Midbrain (tissue), 1 donor: ENCODE data around the gene CIROP.
A peak's percentile ranks its signal among the peaks of the same experiment; 100 is the strongest.

Experiments
- DNase-seq: peaks from one replicate; lab custom pipeline; 2025; lab: John Stamatoyannopoulos, UW

The CIROP gene

GRCh38 chr14:23104591-23105347, at the start of gene CIROP:
TSS of gene CIROP (minus strand) at chr14:23104989. CDS start at chr14:23104920, 69 bp downstream.
- DNase-seq: no peak

DNA sequence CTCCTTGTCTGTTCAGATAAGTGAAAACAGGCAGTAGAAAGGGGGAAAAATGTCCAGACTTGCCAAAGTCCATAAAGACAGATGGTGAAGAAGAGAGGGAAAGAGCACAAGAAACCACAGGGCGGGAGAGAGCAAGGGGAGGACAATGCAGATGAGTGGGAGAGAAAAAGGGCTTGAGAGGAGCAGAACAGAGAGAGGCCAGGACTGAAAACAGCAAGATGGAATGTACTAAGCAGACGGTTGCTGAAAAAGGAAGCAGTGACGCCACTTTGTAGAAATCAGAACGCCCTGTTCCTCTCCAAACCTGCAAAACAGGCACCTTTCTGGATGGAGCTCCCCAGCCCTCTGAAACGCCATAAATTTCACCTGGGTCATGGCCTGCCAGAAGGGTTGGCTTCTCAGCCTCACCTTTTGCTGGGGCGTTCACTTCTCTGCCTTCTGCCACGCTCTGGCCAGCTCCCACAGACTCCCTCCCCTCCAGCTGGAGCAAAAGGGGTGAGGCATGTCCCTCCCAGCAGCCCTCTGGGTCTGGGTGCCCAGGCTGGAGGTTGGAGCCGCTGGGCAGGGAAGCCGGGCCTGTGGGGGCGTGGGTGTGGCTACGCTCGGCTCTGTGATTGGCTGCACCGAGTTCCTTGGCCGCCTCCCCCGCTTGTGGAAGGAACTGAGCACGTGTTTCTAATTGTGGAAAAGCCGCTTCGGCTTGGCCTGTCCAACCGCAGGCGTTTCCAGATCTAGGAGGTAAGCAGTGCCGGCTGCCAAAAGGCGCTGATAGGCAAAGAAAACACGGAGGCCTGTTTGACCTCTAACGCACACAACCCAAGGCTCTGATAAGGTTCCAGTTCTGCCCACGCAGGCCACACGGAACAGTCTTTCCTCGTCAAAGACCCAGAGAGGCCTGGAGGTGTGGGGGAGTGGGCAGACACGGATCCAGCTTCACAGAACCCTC, 49.3 kb upstream of the CIROP start:
- peak; percentile 56 for DNase-seq

GRCh38 chr14:23151342-23151741, 46.6 kb upstream of the CIROP start:
- DNase-seq: no peak

DNA sequence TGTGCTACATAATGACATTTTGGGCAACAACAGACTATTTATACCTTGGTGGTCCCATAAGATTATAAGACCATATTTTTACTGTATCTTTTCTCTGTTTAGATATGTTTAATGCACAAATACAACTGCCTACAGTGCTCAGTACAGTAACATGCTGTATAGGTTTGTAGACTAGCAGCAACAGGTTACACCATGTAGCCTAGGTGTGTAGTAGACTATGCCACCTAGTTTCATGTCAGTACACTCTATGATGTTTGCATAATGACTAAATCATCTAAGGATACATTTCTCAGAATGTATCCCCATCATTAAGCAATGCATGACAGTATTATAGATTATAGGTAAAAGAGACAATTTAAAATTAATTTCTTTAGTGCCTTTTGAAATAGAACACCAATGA, 45.0 kb upstream of the CIROP start:
- no peak for DNase-seq

DNA sequence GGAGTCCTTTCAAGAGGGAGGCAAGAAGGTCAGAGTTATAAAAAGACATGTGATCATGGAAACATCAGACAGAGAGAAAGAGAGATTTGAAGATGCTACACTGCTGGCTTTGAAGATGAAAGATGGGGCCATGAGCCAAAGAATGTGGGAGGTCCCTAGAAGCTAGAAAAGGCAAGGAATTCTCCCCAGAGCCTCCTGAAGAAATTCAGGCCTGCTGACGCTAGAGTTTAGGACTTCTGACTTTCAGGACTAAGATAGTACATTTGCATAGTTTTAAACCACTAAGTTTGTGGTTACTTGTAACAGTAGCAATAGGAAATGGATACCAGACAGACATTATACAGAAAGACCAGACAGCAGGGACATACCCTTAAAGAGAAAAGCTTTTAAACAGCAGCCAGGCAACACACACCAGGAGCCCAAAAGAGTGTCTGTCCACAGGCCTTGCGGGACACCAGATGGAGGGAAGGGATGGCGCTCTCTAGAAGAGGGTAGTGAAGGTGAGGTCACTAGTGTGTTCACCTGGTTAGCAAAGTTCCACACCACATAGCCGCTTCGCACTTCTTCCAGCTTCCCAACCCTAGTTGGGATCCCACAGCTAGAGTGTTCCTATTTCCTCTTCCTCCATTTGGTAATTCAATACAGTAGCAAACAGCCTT, 43.9 kb upstream of the CIROP start:
- DNase-seq: no peak

DNA sequence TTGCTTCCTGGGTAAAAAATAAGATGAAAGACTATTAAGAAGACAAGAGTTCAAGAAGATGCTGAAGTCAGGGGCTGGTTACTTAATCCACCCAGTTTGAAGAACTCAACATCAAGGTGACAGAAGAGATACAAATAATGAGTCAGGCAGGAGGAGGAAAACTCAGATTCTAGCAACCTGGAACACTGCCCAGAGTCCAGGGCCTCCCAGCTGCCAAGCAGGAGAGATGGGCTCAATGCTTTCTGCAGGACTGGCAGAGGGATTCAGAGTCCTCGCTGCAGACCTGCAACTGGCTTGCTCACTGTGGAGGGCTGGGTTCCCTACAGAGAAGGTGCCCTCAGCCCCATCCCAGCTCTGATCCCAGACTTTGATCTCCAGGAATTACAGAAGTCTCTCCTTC, 42.9 kb upstream of the CIROP start:
- DNase-seq: no peak

- DNase-seq: no peak
Measured at GRCh38 chr14:23146980-23147379, 42.2 kb upstream of the CIROP start.

DNA sequence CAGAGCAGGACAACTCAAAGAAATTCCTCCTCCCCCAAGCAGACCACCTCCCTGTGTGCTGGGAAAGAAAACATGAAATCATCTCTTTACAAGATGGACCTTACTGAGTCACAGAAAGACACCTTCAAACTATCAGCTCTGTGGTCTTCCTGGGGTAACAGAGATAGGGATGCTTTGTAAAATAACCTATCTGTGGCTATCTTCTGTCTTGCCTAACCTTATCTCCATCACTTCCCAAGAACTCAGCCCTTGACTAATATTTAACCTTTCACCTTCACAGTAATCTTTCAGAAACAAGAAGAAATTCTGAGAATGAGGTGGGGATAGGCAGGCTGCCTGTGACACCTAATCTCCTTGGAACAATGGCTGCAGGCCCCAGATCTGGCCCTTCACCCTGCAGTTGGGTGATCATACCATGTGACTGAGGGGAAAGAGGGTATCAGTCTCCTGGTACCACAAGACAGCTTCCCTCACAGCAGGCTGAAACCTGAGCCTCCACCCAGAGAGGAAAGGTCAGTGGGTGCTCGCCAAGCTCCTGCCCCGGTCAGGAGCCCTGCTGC, 41.6 kb upstream of the CIROP start:
- no peak for DNase-seq

DNA sequence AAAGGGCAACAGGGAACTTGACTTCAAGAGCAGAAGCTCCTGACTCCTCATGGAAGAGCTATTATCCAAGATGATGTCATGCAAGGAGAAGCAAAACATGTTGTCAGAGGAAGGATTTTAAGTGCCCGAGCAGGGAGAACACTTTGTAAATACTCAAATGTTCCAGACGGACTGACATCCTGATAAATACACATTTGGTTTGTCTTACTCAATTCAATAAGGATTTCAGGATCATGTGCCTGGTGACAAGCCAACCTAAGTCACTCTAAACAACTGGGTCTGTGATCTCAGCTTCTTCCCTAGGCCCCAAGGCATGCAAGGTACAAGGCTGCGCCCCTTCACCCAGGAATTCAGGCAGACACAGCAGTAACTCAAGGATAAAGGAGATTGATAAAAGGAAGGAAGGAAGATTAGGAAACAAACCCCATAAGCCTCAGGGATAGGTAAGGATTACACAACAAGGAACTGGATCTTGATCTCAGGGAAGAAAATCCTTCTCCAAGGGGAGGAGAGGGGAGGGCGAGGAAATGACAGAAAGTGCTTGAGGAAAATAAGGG, 41.1 kb upstream of the CIROP start:
- DNase-seq: no peak

DNA sequence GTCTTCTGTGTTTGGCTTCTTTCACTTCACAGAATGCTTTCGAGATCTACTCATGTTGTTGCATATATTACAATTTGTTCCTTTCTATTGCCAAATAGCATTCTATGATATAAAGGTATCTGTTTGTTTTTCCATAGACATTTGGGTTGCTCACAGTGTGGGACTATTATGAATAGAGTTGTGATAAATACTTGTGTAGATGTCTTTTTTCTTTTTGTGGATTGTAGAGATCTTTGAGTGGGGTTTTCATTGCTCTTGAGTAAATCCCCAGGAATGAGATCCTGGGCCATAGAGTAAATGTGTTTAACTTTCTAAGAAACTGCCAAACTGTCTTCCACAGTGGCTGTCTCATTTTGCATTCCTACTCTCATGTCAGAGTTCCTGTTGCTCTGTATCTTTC, 39.1 kb upstream of the CIROP start:
- no peak for DNase-seq

DNA sequence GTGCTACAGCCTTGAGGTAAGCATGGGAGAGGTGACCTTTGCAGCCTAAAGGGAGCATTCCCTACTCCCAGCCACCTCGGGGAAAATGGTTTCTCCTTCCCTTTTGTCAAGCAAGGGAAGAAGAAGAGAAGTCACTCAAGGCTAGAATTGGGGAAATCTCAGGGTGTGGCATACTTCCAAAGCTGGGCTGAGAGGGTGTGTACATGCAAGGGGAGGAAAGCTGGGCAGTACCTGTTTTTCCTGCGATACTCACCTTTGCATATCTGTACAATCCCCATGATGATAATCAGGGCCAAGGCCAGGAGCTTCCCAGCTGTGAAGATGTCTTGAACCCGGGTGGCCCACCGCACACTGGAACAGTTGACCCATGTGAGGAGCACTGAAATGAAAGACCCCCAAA, 38.0 kb upstream of the CIROP start:
- DNase-seq: no peak

DNA sequence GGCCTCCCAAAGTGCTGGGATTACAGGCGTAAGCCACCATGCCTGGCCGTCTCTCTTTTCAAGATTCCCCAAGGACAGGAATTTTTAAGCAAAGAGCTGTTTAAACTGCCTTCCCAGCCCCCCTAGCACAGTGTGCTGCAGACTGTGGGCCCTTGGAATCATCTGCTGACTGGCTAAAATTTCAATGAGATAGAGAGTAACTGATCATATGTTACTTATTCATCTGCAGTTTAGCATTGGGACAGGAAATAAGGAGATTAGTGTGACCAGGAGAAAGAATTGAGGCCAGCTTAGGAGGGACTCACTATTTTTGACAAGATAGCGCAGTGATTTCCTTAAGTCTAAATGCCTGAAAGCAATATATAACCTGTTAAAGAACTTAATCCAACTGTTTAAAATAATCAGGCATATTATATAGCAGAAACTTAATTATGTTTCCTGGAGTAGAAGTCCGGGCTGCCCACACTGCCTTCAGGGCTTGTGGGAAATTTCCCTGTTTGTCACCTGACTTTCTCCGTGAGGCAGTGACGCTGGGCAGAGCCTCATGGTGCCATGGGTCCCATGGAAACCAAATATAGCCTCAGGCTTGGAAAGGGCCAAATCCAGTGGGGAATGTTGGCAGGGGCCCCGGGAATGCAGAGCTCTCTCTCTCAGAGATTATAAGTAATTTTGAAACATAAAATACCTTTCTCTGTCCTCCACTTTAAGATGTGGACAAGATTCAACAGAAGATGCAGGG, 37.1 kb upstream of the CIROP start:
- no peak for DNase-seq

DNA sequence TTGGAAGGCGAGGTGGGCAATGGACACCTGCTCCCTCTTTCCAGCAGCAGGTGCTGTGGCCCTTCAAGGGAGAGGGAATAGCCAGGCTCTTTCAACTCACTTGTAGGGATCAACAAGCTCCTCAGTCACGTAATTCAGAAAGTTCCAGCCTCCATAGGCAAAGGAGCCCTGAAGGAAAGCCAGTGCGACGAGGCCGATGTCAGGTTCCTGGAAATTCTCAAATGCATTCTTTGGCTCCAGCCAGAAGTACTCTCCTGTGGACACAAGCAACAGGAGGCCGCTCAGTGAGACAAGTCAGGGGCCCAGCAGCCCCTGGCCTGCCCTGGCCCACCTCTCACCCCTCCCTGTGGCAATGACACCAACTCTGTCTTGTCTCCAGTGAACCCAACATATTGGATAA, 35.6 kb upstream of the CIROP start:
- no peak for DNase-seq

DNA sequence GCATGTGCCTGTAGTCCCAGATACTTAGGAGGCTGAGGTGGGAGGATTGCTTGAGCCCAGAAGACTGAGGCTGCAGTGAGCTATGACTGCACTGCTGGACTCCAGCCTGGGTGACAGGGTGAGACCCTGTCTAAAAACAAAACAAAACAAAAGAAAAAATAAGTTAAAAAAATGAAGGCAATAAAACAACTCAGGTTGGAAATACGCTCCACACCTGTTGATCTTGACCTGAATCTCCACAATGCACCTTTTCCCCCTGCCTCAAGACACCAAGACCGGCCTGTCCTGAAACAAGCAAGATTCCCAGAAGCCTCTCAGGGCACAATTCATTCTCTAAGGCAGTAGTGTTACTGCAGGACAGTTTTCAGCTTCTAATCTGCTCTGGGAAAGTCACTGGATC, 35.1 kb upstream of the CIROP start:
- DNase-seq: no peak

- DNase-seq: no peak
Measured at GRCh38 chr14:23137813-23138535, 33.2 kb upstream of the CIROP start.

- DNase-seq: no peak
Measured at GRCh38 chr14:23137192-23137812, 32.5 kb upstream of the CIROP start.

DNA sequence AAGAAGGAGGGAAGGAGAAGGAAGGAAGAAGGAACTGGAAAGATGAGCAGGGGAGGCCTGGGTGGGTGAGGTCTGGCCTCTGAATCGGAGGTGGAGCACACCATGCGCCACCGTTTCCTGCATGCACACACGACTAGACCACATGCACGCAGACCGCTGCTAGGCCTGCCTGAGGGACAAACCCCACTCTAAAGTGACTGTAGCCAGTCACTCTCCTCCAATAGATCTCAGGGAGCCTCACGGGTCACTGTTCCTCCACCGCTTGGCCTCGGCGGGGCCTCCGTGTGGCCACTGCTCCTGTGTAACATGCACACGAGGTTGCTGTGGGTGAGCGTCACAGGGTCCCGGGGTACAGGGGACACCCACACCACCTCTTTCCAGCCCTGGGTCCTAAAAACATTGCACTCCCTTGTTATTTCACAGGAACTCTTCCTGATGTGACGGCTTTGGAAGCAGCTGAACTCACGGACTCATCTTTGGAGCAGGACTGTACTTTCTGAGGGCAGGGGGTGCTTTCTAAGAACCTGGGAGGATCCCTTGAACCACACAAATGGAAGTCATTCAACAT, 31.9 kb upstream of the CIROP start:
- no peak for DNase-seq

GRCh38 chr14:23132970-23133369, 28.2 kb upstream of the CIROP start:
- DNase-seq: no peak

DNA sequence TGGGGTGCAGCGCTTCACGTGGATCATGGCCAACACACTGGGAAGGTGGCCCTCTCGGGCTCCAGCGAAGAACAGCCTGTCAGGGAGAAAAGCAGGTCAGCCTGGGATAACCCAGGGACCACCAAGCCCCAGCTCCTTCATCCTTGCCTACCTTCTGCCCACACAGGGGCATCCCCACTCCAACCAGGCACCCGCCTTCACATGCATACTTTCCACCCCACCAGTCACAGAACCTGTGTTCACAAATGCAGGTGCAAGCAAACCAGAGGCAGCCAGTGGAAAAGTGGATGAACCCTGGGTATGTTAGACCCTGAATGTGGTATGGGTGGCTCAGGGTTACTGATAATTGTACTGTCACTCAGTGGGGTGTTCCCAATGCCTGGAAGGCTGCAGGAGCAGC, 26.7 kb upstream of the CIROP start:
- no peak for DNase-seq

DNA sequence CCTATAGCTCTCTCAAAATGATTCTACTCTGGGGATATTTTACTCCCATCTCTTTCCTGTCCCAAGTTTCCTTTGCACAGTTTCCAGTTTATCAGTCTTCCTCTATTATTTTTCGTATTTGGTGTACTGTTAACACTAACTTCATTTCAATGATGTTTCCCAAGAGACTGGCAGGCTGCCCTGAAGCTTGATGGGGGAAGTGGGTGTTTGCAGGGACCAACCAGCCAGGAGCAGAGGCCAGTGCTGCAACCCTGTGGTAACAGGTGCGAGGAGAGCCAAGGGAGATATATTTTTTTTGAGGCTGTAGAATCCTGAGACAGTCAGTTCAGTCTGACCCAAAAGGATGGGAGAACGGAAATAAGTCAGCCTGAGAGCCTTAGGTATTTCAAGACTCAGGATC, 26.1 kb upstream of the CIROP start:
- no peak for DNase-seq
